ENCODE results near the gene EPOP.

- TF ChIP-seq CTCF (IDR thresholded peaks at IDR 0.05), result no peak
- TF ChIP-seq ZFX (IDR thresholded peaks at IDR 0.05; ENCODE audit: borderline replicate concordance), result no peak
These were observed 6.3 kb upstream of the EPOP start for GRCh38 chr17:38681096-38681495.
